Ovary (tissue), 3 donors: Measurements from ENCODE around the gene GRM5.

Experiments used
- CTCF ChIP-seq, 3 donors: fragments of 450-650 bp in 2 of 3; fragments of 200-600 bp in 1 of 3; IDR thresholded peaks; one replicate each; pipeline versions ENCODE4 v1.5.1 to v1.8.0; 2016 to 2022; ENCODE audit warnings: antibody characterized with exemption in 3 of 3, mild to moderate bottlenecking in 1 of 3
- POLR2A ChIP-seq: fragments of 450-650 bp; IDR thresholded peaks from one replicate; pipeline ENCODE4 v1.6.1; 2017; ENCODE audit warnings: antibody characterized with exemption, mild to moderate bottlenecking, moderate library complexity
- donor health status: DM: no; HTN: no; CAD: no.

GRCh38 chr11:89067264-89067663 lies 1.5 kb upstream of the GRM5 start:
- TF ChIP-seq CTCF (IDR thresholded peaks at IDR 0.05) (no peak), POLR2A (no peak)
